IMR-90 (cell line): Measurements from ENCODE around the gene CCDC33. TPM values are rescaled to one million over a fixed set of nuclear protein-coding genes. Genes with fewer than 3 reads are reported as not detected.

Experiments
- ATAC-seq: fragments of 200-7000 bp; cut with Tn5 transposase; 2 replicates; pipeline ENCODE4 v1.9.1; 2020; ENCODE audit warnings: low read depth, mild to moderate bottlenecking, moderate library complexity
- BruUV-seq: library from RNA; stranded (reverse); fragments of 400-500 nt; replicated peaks from 2 replicates; lab custom pipeline; 2021; lab: Mats Ljungman, UMichigan
- CTCF ChIA-PET: fragments of 300-600 bp; formaldehyde crosslinking; extraction: SDS; loops from one replicate; lab custom pipeline; 2021; ENCODE audit warnings: antibody characterized with exemption; lab: Yijun Ruan, JAX
- POLR2A ChIA-PET: fragments of 300-600 bp; sonication (Branson Sonifier 250); formaldehyde crosslinking; loops from one replicate; lab custom pipeline; 2022; ENCODE audit warnings: antibody characterized with exemption; ENCODE audit not compliant: unreplicated experiment; lab: Charles Lee
- DNase-seq: peaks from one replicate; pipeline ENCODE4 v3.0.0; 2013
- H2AFZ ChIP-seq: replicated peaks from 2 replicates; pipeline ENCODE3; 2013; ENCODE audit warnings: low read length, mild to moderate bottlenecking; ENCODE audit not compliant: poor library complexity
- H2AK5ac ChIP-seq: 2 replicates; pipeline ENCODE4 v1.6.1; 2013; ENCODE audit warnings: low read depth, low read length, inconsistent platforms
- H2AK9ac ChIP-seq: replicated peaks from 2 replicates; pipeline ENCODE3; 2013; ENCODE audit warnings: mild to moderate bottlenecking, low read depth, low read length, moderate library complexity; ENCODE audit not compliant: poor library complexity
- H2BK120ac ChIP-seq: 2 replicates; pipeline ENCODE4 v1.6.1; 2013; ENCODE audit warnings: low read depth, low read length, inconsistent platforms
- H2BK15ac ChIP-seq: 3 replicates; pipeline ENCODE4 v1.6.1; 2013; ENCODE audit warnings: low read depth, low read length, inconsistent platforms
- H2BK20ac ChIP-seq: 2 replicates; pipeline ENCODE4 v1.6.1; 2013; ENCODE audit warnings: low read depth, mild to moderate bottlenecking, inconsistent platforms, low read length, moderate library complexity
- H2BK5ac ChIP-seq: 2 replicates; pipeline ENCODE4 v1.6.1; 2013; ENCODE audit warnings: mild to moderate bottlenecking, low read depth, low read length, inconsistent platforms; ENCODE audit not compliant: poor library complexity, severe bottlenecking
- H3K14ac ChIP-seq: replicated peaks from 2 replicates; pipeline ENCODE4 v1.6.1; 2013; ENCODE audit warnings: low read depth, low read length, inconsistent platforms
- H3K18ac ChIP-seq: 2 replicates; pipeline ENCODE4 v1.6.1; 2013; ENCODE audit warnings: low read depth, low read length, control low read depth
- H3K23ac ChIP-seq: 2 replicates; pipeline ENCODE4 v1.6.1; 2013; ENCODE audit warnings: low read depth, low read length, inconsistent platforms
- H3K27ac ChIP-seq: 2 replicates; pipeline ENCODE4 v1.5.1; 2013; ENCODE audit warnings: mild to moderate bottlenecking, control low read depth, low read length; ENCODE audit not compliant: insufficient read depth
- H3K27me3 ChIP-seq: 2 replicates; pipeline ENCODE4 v1.6.1; 2013; ENCODE audit warnings: low read length; ENCODE audit not compliant: control insufficient read depth, insufficient read depth
- H3K36me3 ChIP-seq: 2 replicates; pipeline ENCODE4 v1.6.1; 2013; ENCODE audit warnings: low read length, mixed read lengths; ENCODE audit not compliant: control insufficient read depth, insufficient read depth
- H3K4ac ChIP-seq: 2 replicates; pipeline ENCODE4 v1.6.1; 2013; ENCODE audit warnings: low read depth, low read length, inconsistent platforms
- H3K4me1 ChIP-seq: 2 replicates; pipeline ENCODE4 v1.6.1; 2013; ENCODE audit warnings: low read length, mixed read lengths; ENCODE audit not compliant: control insufficient read depth, insufficient read depth
- H3K4me2 ChIP-seq: 2 replicates; pipeline ENCODE4 v1.6.1; 2013; ENCODE audit warnings: low read depth, mild to moderate bottlenecking, control low read depth, low read length, moderate library complexity
- H3K4me3 ChIP-seq: 2 replicates; pipeline ENCODE4 v1.5.1; 2013; ENCODE audit warnings: low read depth, mild to moderate bottlenecking, control low read depth, low read length, moderate library complexity; ENCODE audit not compliant: insufficient read depth
- H3K56ac ChIP-seq: 2 replicates; pipeline ENCODE4 v1.6.1; 2013; ENCODE audit warnings: low read length, inconsistent platforms; ENCODE audit not compliant: insufficient read depth; ENCODE audit errors: extremely low read depth
- H3K79me1 ChIP-seq, 2 experiments: 2 replicates each; pipeline ENCODE4 v1.6.1; 2013; ENCODE audit warnings: low read length in 2 of 2, inconsistent platforms in 1 of 2, low read depth in 1 of 2
- H3K9ac ChIP-seq: 2 replicates; pipeline ENCODE4 v1.6.1; 2013; ENCODE audit warnings: low read depth, low read length, control low read depth
- H3K9me1 ChIP-seq: 2 replicates; pipeline ENCODE4 v1.6.1; 2013; ENCODE audit warnings: low read length, inconsistent platforms; ENCODE audit not compliant: insufficient read depth
- H3K9me3 ChIP-seq: 2 replicates; pipeline ENCODE4 v1.6.1; 2013; ENCODE audit warnings: low read length; ENCODE audit not compliant: control insufficient read depth, insufficient read depth
- H4K20me1 ChIP-seq: 2 replicates; pipeline ENCODE4 v1.6.1; 2013; ENCODE audit warnings: low read length, inconsistent platforms; ENCODE audit not compliant: insufficient read depth
- H4K5ac ChIP-seq: 2 replicates; pipeline ENCODE4 v1.6.1; 2013; ENCODE audit warnings: mild to moderate bottlenecking, low read depth, low read length, control low read depth
- H4K8ac ChIP-seq, 2 experiments: 2 replicates each; pipeline ENCODE4 v1.6.1; 2013; ENCODE audit warnings: low read depth in 2 of 2, low read length in 2 of 2, control low read depth in 1 of 2, inconsistent platforms in 1 of 2
- H4K91ac ChIP-seq: 2 replicates; pipeline ENCODE4 v1.6.1; 2013; ENCODE audit warnings: low read depth, low read length, inconsistent platforms; ENCODE audit not compliant: insufficient read depth
- BHLHE40 ChIP-seq: fragments of 150-350 bp; IDR thresholded peaks from 2 replicates; pipeline ENCODE4 v1.6.1; 2016; ENCODE audit warnings: mild to moderate bottlenecking, low read depth, low read length
- CEBPB ChIP-seq: IDR thresholded peaks from 2 replicates; pipeline ENCODE4 v1.6.1; 2012; ENCODE audit warnings: low read depth, low read length, improper control_type of control experiment
- CHD1 ChIP-seq: IDR thresholded peaks from 2 replicates; pipeline ENCODE4 v1.6.1; 2012; ENCODE audit warnings: low read depth, low read length, improper control_type of control experiment
- FOS ChIP-seq: fragments of 150-350 bp; IDR thresholded peaks from 2 replicates; pipeline ENCODE4 v1.6.1; 2016; ENCODE audit warnings: low read depth, low read length
- MAZ ChIP-seq: IDR thresholded peaks from 2 replicates; pipeline ENCODE4 v1.6.1; 2012; ENCODE audit warnings: low read depth, mild to moderate bottlenecking, low read length, improper control_type of control experiment, moderate library complexity, borderline replicate concordance
- MXI1 ChIP-seq: IDR thresholded peaks from 2 replicates; pipeline ENCODE4 v1.6.1; 2012; ENCODE audit warnings: low read depth, mild to moderate bottlenecking, low read length, moderate library complexity, borderline replicate concordance
- NFE2L2 ChIP-seq: fragments of 150-350 bp; IDR thresholded peaks from 2 replicates; pipeline ENCODE4 v1.6.1; 2016; ENCODE audit warnings: low read depth, mild to moderate bottlenecking, low read length
- RAD21 ChIP-seq: IDR thresholded peaks from 2 replicates; pipeline ENCODE4 v1.6.1; 2012; ENCODE audit warnings: low read length, improper control_type of control experiment
- RFX5 ChIP-seq: IDR thresholded peaks from 2 replicates; pipeline ENCODE4 v1.8.0; 2012; ENCODE audit warnings: low read depth, mild to moderate bottlenecking, low read length, moderate library complexity
- SMC3 ChIP-seq: fragments of 150-350 bp; IDR thresholded peaks from 2 replicates; pipeline ENCODE4 v1.6.1; 2016; ENCODE audit warnings: low read depth, mild to moderate bottlenecking, antibody characterized with exemption, low read length, moderate library complexity
- WGBS, 2 experiments: methylation state at CpG; one replicate each; pipeline versions ENCODE4 v1.1.5 to v1.1.7; 2013; ENCODE audit warnings: missing lambda C conversion rate in 2 of 2; ENCODE audit not compliant: insufficient read length in 1 of 2; ENCODE audit errors: extremely low coverage in 2 of 2; 5-methylcytosine and 5-hydroxymethylcytosine counted together
- dilution Hi-C: fragments of 300-500 bp; cut with HindIII; formaldehyde crosslinking; loops from one replicate; pipeline ENCODE4 v1.14.3; 2018; ENCODE audit warnings: low sequenced_read_pairs; ENCODE audit not compliant: unreplicated experiment
- in situ Hi-C: fragments of 300-500 bp; cut with MboI; formaldehyde crosslinking; loops from 3 replicates; pipeline ENCODE4 v1.14.3; 2019; ENCODE audit warnings: low sequenced_read_pairs, inconsistent platforms, mixed read lengths
- intact Hi-C: fragments of 100-400 bp; cut with micrococcal nuclease; formaldehyde crosslinking; loops from 2 replicates; pipeline ENCODE4 v1.10.0; 2022
- polyA plus RNA-seq, 3 experiments: library from polyadenylated mRNA; depleted of rRNA; stranded (reverse); fragments of >200 nt; gene quantifications; 2 replicates each; pipeline ENCODE4 v1.2.3, GENCODE V29; 2012; ENCODE audit warnings: low replicate concordance in 1 of 3
- total RNA-seq: library from RNA; depleted of rRNA; stranded (reverse); fragments of >200 nt; gene quantifications from 2 replicates; pipeline ENCODE4 v1.2.3, GENCODE V29; 2012
- TF ChIP-seq, protein P1 (sequence below): fragments of 150-350 bp; IDR thresholded peaks from 2 replicates; pipeline ENCODE4 v1.6.1; 2016; ENCODE audit warnings: low read depth, mild to moderate bottlenecking, low read length, moderate library complexity, borderline replicate concordance
- TF ChIP-seq, protein P2 (sequence below): conservative IDR thresholded peaks from 2 replicates; pipeline ENCODE4 v1.5.1; 2012; ENCODE audit warnings: mild to moderate bottlenecking, low read depth, low read length, improper control_type of control experiment

CCDC33 gene
- total and polyA plus RNA-seq, 2 of the 4 experiments (the other 2 are of a cell fraction) = not detected

DNA sequence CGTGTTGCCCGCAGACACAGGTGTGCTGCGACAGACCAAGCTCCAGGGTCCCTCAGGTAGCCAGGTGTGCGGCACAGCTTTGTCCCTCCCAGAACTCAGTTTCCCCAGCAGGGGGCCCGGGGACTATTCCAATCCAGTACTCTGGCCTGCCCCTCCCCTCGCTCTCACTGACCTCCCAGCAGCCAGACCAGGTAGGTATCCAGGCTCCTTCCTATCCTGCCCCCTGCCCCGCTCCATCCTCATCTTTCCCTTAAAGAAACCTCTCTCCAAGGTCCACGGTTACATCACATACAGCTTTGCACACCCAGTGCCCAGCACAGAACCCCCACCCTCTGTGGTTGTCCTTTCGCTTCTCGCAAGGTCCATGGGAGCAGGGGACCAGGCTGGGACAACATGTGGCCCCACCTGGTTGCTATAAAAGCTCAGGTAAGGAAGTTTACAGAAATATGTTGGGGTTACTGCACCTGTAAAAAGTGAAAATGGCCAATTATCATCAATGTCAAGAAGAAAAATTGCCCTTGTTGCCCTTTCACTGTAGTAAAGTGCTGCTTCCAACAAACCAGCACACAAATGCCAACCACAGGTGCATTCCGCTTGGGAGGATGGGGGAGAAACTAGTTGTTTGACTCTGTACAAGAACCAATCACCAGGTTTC lies 138.6 kb downstream of the CCDC33 start (continued):
- no peak for TF ChIP-seq NFE2L2

DNA sequence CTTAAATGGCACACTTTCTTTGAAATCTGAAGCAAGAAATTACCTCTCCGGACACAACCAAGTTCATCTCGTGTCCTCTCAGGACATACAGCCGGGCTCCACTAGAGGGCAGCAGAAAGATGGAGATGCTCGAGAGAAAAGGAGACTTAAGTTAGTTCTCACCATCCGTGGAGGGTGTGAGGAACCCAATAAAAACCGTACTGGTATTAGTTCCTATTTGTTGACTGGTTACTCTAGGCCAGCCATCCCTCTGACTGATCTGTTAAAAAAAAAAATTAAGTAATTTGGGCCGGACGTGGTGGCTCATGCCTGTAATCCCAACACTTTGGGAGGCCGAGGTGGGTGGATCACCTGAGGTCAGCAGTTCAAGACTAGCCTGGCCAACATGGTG lies 139.2 kb downstream of the CCDC33 start:
- Histone ChIP-seq H2BK15ac (no peak overlapping the region), H3K27me3 (peaks cover 21% of the 10 kb centered on the region), H4K20me1 (no peaks in the 10 kb centered on the region; the same call in 1 of the 2 replicates), H4K5ac (no peak overlapping the region), H4K8ac (no peak overlapping the region), H2BK120ac (no peak overlapping the region), H3K9me3 (no peaks in the 10 kb centered on the region), H4K91ac (no peak overlapping the region), H2BK5ac (no peak overlapping the region), H3K4me1 (peaks cover 4% of the 10 kb centered on the region; the same call in 1 of the 2 replicates), H3K9ac (no peak overlapping the region), H3K27ac (no peak overlapping the region), H3K14ac (no peak overlapping the region), H2AK9ac (no peak overlapping the region), H3K56ac (no peak overlapping the region), H3K4me3 (no peak overlapping the region), H3K9me1 (no peaks in the 10 kb centered on the region), H2BK20ac (no peak overlapping the region), H3K79me1 (no peaks in the 10 kb centered on the region), H2AK5ac (no peak overlapping the region), H3K4ac (no peak overlapping the region), H3K4me2 (0 out of 2 replicates have a peak overlapping the region, but pooled peaks have one; percentile 51), H2AFZ (peak overlapping the region; percentile 53), H3K18ac (no peak overlapping the region), H3K36me3 (no peaks in the 10 kb centered on the region), H3K23ac (no peak overlapping the region)
- in situ Hi-C loops (loop anchor here (10.0 kb wide), 1 partner anchor 400 kb away; no protein-coding TSS in a partner anchor), dilution Hi-C loops (no loop called here), intact Hi-C loops (loop anchor here (1.0 to 10.0 kb wide), 3 partner anchors 64 to 580 kb away; partner anchors contain the start of gene RPP25)
- DNase-seq (peak; percentile 77), ATAC-seq (peak; percentile 32; the same call in 1 of the 2 replicates)
- WGBS, 2 experiments = 0% methylated on average over 1 of the region's 9 CpGs; no CpG with 5 or more reads in 1 of the 2 experiments
- ChIA-PET POLR2A (no interaction called here), CTCF (interaction anchor here (0.8 kb wide), 1 partner anchor 64 kb away, joined by 3 read pairs; no protein-coding TSS in a partner anchor)
- BruUV-seq = no TSS peak
- TF ChIP-seq MXI1 (no peak), SMC3 (peak; percentile 75), RAD21 (peak; percentile 81), FOS (no peak), RFX5 (no peak), BHLHE40 (no peak), NFE2L2 (no peak), MAZ (no peak), CEBPB (no peak), CHD1 (no peak)
- TF ChIP-seq, protein P1, sequence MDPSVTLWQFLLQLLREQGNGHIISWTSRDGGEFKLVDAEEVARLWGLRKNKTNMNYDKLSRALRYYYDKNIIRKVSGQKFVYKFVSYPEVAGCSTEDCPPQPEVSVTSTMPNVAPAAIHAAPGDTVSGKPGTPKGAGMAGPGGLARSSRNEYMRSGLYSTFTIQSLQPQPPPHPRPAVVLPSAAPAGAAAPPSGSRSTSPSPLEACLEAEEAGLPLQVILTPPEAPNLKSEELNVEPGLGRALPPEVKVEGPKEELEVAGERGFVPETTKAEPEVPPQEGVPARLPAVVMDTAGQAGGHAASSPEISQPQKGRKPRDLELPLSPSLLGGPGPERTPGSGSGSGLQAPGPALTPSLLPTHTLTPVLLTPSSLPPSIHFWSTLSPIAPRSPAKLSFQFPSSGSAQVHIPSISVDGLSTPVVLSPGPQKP = no peak
- TF ChIP-seq, protein P2, sequence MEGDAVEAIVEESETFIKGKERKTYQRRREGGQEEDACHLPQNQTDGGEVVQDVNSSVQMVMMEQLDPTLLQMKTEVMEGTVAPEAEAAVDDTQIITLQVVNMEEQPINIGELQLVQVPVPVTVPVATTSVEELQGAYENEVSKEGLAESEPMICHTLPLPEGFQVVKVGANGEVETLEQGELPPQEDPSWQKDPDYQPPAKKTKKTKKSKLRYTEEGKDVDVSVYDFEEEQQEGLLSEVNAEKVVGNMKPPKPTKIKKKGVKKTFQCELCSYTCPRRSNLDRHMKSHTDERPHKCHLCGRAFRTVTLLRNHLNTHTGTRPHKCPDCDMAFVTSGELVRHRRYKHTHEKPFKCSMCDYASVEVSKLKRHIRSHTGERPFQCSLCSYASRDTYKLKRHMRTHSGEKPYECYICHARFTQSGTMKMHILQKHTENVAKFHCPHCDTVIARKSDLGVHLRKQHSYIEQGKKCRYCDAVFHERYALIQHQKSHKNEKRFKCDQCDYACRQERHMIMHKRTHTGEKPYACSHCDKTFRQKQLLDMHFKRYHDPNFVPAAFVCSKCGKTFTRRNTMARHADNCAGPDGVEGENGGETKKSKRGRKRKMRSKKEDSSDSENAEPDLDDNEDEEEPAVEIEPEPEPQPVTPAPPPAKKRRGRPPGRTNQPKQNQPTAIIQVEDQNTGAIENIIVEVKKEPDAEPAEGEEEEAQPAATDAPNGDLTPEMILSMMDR = peak; percentile 85
